ENCODE data around the gene ZNF232.
"Not testable (repeated sequence)": the region's sequence is repeated elsewhere in the genome, so short reads cannot be mapped to it uniquely, and the experiment has no call there.

ZNF232 gene

DNA sequence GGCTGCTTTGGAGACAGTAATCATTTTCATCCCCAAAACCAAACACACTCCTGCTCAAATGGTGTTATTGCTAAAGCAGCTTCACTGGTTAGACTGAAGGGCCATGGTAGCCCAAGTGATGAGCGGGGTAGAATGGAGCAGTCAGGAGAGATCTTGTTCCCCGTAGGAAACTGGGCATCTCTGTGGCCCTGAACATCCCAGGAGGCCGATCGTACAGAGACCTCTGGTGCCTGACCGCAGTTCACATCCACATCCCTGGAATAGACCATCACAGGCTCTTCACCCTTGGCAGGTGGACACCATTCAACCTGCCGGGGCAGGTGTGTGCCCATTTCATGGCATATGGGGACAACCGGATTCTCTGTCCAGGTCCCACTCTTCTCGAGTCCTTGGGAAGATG lies 18.1 kb upstream of the ZNF232 start:
- not testable (repeated sequence) for DNase-seq (ENCODE audit: low read depth)

DNA sequence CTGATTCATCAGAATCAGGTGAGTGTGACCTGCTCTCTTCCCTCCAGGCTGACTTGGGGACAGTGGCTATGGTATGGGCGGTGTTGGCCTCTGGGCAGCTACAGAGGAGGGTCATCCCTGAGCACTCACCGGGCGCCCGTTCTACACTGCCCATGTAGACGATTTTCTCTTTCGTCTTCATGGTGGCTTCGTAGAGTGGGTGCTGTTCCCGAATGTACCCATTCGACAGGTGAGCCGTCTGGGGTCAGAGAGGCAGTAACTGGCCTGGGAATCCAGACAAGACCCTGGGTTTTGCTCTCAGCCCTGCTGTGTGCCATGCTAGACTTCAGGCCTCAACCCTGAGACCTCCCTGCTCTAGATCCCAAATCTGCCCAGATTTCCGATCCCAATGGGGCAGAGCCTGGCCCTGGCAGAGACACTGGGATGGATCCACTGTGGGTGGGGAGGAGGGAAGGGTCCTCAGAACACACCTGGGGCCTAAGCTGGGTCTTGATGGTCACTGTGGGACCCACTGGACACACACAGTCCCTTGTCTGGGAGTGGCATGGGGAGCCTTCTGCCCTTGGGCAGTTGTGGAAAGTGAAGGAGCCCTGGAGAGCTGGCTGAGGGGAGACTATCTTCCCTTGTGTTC lies 17.3 kb upstream of the ZNF232 start:
- no peak for DNase-seq (ENCODE audit: low read depth)

DNA sequence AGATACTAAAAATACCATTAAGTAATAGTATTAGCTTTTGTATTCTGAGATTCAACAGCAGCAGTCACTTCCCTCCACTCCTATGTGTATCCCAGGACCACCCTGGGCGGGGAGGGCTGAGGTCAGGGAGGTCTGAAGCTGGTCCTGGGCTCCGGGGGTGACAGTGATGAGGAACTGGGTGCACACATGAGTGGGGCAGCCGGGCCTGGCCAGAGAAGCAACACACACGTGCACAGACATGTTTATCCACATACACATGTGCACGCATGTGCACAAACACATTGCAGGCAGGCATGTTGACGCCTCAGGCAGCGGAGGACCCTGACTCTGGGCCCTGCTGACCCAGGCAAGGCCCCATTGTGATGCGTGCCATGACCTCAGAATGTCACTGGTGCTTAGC lies 16.7 kb upstream of the ZNF232 start:
- not testable (repeated sequence) for DNase-seq (ENCODE audit: low read depth)

DNA sequence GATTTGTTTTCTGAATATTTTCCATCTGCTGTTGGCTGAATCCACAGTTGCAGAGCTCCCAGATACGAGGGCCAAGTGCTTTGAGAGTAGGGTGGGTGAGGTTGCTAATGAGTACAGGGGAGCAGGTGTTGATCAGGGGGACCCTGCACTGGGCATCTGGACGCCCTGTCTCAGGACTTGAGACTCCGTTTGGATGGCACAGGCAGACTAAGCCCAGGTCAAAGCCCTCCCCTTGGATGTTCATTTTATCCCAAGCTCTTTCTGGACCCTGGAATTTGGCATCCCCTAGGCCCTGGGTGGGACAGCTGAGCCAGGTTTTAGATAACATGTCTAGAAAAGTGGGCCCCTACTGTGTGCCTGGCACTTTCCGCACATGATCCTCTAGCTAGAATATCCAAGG lies 16.2 kb upstream of the ZNF232 start:
- DNase-seq (ENCODE audit: low read depth): no peak

DNA sequence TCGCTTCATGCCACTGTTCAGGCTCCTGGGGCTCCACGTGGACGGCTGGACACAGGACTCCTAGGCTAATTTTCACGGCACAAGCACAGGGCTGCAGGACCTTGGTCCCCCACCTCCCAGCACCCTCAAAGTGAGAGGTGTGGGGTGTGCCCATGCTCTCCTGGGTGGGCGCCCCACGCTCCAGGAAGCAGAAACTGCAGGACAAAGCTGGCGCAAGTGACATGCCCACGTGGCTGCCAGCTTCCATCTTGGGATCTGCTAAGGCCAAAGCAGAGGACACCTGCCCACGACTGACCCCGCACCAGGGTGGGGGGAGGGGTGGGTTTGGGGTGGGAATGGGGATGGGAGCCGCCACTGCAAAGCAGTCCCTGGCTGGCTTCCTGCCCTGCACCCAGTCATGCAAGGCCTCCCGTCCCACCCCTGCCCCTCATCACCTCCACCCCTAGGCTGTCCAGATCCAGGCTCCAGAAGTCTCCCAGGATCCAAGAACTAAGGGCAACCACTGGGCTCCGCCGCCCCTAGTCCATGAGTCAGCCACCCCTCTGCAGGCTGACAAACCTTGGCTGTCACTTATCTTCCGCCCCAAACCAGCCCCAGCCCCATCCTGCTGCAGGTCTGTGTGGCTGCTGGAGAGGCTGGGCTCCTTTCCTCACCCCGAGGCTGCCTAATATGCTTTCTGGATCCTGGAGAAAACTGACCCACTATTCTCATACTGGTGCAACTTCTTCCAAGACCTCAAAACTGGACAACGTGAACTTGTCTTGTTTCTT lies 15.2 kb upstream of the ZNF232 start:
- no peak for DNase-seq (ENCODE audit: low read depth)

DNA sequence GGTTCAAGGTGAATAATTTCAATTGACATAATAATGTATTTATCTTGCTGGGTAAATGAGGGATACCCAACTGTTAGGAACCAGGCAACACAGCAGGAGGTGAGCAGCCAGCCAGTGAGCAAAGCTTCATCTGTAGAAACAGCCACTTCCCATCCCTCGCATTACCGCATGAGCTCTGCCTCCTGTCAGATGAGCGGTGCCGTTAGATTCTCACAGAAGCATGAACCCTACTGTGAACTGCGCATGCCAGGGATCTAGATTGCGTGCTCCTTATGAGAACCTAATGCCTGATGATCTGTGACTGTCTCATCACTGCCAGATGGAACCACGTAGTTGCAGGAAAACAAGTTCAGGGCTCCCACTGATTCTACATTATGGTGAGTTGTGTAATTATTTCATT lies 13.2 kb upstream of the ZNF232 start:
- DNase-seq (ENCODE audit: low read depth): not testable (repeated sequence)

DNA sequence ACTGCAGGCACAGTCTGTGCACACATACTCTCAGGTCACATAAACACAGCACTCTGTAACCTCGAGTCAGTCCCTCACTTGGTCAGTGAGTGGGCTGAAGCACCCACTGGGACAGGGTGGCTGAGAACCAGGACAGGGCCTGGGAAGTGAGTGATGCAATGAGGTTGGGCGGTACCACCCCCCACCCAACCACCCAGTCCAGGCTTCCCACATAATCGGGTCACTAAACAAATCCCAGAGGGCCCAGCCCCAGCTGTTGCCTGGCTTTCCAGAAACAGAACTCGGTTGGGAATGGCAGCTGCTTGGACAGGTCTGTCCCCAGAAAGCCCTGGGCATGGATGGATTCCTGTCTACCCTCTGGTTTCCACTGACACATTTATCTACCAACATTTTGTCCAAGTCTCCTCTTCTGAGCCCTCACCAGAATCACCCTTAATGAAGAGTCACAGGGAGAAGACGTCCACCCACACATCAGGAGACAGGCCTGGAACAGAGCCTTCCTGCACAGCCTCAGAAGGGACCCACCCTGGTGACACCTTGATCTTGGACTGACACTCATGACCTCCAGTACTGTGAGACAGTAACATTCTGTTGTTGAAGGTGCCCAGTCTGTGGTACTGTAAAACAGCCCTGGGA lies 12.6 kb upstream of the ZNF232 start:
- not testable (repeated sequence) for DNase-seq (ENCODE audit: low read depth)

DNA sequence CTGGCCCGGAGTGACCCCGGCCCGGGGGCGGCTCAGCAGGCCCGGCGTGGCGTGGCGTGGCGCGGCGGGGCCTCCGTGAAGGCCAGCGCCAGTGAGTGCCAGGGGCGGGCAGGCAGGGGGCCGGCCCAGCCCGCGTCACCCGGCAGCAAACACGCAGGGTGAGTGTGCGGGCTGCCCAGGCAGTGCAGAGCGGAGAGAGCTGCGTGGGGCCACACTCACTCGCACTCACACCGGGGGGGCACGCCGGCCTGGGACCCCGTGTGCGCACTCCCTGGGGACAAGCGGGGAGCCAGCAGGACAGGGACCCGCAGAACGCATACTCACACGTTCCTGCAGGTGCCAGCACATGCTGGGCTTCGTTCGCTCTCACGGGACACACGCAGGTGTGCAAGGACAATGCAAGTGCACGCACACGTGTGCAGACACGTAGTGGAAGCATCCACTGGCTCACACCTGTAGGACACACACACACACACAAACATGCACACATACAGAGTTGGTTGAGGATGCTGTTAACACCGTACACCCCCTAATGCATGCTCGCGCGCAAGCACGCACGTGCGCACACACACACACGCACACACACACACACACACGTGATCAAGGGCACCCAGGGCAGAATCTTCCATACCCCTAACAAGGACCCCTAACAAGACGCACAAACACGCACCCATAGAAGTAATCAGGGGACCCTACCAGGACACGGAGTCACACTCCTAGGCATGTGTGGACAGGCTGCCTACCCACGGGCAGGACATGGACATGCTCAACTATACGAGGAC lies 11.9 kb upstream of the ZNF232 start:
- no peak for DNase-seq (ENCODE audit: low read depth)

DNA sequence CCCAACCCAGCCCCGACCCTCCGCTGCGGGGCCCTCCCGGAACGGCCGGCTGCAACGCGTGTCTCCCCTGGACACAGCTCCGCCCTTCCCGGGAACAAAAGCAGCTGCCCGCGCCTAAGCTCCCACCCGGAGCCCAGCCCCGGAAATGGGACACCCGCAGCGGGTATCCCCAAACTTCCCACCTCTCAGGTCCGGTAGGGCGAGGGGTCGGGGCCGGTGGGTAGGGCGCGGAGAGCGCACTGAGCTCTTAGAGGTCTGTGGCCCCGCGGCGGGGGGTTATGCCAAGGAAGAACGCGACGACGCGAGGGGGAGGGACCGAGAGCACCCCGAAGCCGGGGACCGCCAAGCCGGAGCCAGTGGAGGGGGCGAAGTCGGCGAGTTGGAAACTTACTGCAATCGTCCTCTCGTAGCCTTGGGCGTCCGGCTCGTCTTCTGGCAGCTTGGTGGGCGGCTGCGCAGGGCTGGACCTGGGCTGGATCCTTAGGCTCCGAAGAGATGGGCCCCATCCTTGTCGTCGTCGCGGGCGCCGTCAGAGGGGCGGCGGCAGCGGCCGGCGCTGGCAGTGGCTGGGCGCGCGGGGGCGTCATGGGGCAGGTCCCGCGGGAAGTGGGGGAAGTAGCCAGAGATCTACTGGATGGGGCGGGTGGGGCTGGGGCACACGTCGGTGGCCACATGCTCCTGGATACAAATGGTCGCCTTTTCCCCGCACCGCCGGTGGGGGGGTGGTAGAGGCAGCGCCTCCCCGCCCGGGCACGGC lies 11.1 kb upstream of the ZNF232 start:
- DNase-seq (ENCODE audit: low read depth): peak; percentile 15

DNA sequence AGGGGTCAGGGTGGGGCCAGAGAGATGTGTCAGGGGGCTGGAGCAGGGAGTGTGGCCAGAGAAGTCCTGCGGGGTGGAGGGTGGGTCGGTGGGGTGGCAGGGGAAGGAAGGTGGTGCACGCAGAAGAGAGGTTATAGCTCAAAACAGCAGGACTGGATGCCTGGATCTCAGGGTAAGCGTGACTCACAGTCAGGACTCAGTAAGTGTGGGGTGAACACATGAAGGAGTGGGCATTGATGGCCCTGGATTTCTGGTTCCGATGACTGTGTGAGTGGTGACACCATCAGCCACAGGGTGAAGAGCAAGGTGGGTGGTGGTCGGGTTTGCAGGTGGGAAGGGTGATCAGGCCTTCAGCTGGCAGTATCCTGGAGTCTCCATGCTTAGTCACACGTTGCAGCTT lies 10.4 kb upstream of the ZNF232 start:
- DNase-seq (ENCODE audit: low read depth): not testable (repeated sequence)

DNA sequence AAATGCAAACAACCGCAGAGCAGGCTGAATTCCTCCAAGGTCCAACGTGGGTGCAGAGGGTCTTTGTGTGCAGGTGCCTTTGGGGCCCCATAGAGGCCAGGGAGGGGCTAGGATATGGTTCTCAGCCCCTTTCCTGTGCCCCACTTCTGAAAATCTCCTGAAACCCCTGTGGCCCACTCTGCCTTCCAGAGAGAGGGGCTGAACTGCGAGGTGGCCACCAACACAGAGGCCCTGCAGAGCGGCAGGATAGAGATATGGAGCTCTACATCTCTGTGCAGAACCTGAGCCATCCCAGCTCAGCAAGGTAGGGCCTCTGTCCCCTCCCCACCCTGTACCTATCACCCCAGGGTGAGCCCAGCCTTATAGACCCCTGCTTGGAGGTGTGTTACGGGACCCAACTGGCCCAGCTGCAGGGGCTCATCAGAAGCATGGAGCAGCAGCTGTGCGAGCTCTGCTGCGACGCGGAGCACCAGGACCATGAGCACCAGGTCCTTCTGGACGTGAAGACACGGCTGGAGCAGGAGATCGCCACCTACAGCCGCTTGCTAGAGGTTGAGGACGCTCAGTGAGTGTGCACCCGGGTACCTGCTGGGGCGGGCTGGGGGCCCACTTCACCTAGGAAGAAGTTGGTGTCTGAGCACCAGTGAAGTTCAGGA lies 9.6 kb upstream of the ZNF232 start:
- no peak for DNase-seq (ENCODE audit: low read depth)

DNA sequence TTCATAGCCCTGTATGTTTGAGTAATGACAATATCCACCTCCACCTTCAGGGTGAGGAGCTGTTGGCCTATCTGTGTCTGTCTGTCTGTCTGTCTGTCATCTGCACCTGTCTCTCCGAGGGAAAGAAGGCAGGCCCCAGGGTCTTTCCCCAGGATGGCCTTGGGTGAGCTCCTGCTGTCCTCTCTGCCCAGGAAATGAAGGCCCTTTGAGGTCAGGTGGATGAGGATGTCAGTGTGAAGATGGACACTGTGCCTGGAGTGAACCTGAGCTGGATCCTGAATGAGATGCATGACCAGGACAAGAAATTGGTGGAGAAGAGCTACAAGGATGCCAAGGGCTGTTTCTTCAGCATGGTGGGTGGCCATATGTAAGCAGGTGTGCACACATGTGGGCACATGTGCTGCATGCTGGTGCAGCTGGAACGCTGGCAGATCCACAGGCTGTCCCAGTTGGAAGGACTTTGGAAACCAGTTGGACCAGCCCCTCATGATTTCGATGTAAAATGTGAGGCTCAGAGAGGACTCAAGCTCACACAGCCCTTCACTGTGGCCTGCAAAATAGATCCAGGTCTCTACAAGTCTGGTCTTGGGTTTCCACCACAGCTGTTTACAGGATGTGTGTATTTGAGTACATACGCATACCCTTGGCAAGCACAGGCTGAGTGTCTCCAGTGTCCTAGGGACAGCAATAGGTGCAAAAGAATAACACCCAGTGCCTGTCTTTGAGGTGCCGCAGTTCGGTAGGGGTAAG lies 8.9 kb upstream of the ZNF232 start:
- not testable (repeated sequence) for DNase-seq (ENCODE audit: low read depth)

DNA sequence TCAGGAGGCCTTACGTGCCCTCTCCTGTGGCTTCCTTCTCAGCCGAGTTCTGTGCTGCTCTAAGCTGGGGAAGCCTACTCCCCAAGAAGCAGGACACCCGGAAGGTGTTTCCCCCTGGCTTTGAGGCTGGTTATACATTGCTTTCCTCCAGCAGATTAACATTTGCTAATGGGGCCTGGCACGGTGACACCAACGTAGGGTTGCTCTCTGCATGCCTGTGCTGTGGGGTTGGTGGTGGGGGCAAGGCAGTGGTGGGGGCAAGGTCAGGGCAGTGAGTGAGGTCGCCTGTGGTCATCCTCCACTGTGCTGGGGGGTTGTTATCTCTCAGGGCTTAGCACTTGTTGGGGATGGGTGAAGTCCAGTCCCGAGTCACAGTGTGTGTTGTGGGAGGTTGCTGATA lies 8.4 kb upstream of the ZNF232 start:
- no peak for DNase-seq (ENCODE audit: low read depth)

DNA sequence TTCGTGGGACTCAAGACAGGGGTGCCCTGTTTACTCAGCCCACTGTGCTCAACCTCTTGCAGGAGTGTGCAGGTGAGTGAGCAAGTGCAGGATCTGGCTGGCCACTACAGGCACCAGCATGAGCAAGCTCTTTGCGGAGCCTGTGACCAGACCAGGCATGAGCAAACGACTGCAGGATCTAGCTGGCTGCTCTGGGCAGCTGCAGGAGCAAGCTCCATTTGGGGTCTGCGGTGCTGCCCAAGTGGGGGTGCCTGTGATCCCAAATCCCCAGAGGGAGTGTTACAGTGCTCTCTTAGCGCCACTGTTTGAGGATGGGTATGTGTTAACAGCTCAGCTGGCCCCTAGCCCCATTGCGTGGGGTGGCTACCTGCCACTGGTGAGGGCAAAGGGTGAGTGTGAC lies 6.5 kb upstream of the ZNF232 start:
- DNase-seq (ENCODE audit: low read depth): no peak

DNA sequence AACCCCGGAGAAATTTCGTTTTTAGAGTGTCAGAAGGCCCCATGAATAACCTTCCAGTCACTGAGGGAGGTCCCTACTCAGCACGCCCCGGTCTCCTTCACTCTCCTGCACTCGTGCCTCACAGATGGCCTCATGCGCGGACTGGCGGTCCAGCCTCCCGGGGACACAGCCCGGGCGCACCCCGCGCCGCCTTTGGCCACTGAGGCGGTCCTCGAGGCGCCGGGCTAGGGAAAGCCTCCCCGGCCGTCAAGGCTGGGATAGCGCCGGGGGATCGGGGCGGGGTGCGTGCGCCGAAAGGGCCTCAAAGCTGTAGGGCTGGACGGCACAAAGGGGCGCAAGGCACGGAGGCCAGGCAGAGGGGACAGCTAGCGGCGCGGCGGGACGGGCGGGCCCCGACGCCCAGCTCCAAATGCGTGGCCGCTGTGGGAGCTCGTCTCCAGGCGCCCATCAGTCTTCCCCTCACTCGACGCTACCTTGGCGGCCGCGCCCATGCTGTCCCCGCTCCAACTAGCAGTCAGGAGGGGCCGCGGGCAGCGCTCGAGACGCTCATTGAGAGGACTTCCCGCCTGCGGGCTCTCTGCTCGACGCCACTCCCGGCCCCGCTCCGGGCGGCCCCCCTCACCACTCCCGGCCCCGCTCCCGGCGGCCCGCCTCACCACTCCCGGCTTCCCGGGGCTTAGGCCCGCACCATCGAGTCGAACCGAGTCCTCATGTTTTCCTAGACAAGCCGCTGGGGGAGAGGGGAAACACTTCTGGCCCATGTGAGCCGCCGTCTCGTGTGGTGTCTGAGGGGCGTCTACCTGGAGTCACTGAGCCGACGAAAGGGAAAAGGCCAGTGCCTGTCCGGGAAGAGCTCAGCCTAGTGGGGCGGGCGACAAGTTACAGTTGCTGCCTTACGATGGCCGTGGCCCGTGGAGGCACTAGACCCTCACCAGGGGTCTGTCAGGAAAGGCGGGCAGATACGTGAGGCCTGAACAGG lies 4.3 kb upstream of the ZNF232 start, which contains the start of gene USP6:
TSS of gene USP6 (plus strand) at position 360 of the 979 bp plus-strand sequence. CDS start 14,336 bp downstream, outside the sequence.
- DNase-seq (ENCODE audit: low read depth): no peak

DNA sequence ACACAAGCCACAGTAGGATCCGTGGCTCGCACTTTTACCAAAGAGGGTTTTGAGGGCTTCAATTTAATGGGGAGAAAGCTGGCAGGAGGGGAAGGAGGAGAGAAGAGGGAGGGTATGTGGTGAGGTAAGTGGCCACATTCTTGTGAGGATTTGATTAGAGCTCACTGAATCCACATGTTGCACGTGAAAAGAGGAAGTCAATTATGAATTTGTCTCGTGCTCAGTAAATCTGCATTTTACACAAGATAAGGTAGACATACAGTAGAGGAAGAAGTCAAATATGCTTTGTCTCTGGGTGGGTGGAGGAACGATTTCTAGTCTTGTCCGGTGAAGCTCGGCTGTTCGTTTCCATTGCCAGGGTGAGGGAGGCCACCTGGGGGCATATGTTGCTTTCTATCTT lies 862 bp downstream of the ZNF232 start:
- DNase-seq (ENCODE audit: low read depth): no peak

DNA sequence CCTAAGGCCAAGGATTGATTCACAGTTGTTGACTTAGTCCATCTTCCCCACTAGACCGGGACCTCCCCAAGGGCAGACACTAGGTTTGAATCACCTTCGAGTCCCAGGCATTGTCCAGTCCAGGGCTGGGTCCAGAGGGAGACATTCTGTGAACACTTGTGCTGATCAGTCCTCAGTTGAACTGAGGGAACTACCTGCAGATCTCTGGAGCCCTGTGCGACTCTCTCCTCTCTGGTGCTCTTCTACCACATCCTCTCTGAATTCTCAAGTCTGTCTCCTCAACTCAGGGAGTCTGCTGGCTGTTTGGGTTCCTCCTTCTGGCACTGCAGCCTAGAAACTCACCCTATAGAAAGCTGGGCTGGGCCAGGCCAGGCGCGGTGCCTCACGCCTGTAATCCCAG lies 10.8 kb downstream of the ZNF232 start:
- no peak for DNase-seq (ENCODE audit: low read depth)

DNA sequence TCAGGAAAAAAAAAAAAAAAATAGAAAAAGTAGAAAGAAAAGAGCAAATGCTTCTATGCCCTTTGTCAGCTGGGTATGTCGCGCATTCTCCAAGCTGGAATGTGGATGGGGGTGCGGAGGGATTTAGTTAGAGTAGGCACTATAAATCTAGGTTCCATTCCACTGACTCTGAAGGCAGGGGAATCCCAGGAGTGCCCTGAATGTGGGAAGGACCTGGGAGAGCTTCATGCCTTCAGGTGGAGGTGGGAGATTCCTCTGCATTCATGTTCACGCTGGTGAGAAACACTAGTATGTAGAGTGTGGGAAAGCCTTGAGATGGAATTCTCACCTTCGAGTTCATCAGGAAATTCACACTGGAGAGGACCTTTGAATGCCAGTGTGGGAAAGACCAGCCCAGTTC lies 12.4 kb downstream of the ZNF232 start:
- DNase-seq (ENCODE audit: low read depth): no peak

Measured in iris pigment epithelial cell (primary cell).